A549 (cell line): Measurements from ENCODE around the gene MYO10. TPM values are rescaled to one million over a fixed set of nuclear protein-coding genes. Genes with fewer than 3 reads are reported as not detected.

Experiments used
- ATAC-seq, 2 experiments: fragments of 200-7000 bp in 1 of 2; fragments of >200 bp in 1 of 2; cut with Nextera tagmentation in 1 of 2; cut with Tn5 transposase in 1 of 2; 3 replicates each; pipeline versions ENCODE4 v1.8.0 to v1.9.1; 2018 to 2020; ENCODE audit warnings: mild to moderate bottlenecking in 1 of 2, moderate library complexity in 1 of 2
- CTCF ChIA-PET: fragments of 300-600 bp; sonication (Branson Sonifier 250); formaldehyde crosslinking; extraction: SDS; loops from one replicate; lab custom pipeline; 2021; ENCODE audit warnings: antibody characterized with exemption, inconsistent platforms; lab: Yijun Ruan, JAX
- POLR2A ChIA-PET: fragments of 350-600 bp; formaldehyde crosslinking; extraction: SDS; loops from one replicate; lab custom pipeline; 2021; ENCODE audit warnings: antibody characterized with exemption, inconsistent platforms; lab: Yijun Ruan, JAX
- DNase-seq, 2 experiments: peaks; one replicate each; pipeline versions ENCODE4 v3.0.0 to v3.0.0-alpha.2; 2011 to 2016; ENCODE audit warnings: low read depth in 1 of 2, low spot score in 1 of 2
- FAIRE-seq: peaks from 2 replicates; lab custom pipeline; 2011; peaks lifted over from hg19 to GRCh38; lab: Jason Lieb, UNC
- H3K27ac ChIP-seq, 2 experiments: fragments of >200 bp; sonication (Bioruptor Twin); formaldehyde crosslinking; 3 replicates each; pipeline ENCODE4 v1.5.1; 2016 to 2017
- H3K4me1 ChIP-seq: fragments of >200 bp; sonication (Bioruptor Twin); formaldehyde crosslinking; 3 replicates; pipeline ENCODE4 v1.6.1; 2016
- H3K4me2 ChIP-seq: fragments of >200 bp; sonication (Bioruptor Twin); formaldehyde crosslinking; 3 replicates; pipeline ENCODE4 v1.6.1; 2016
- H3K4me3 ChIP-seq: fragments of >200 bp; sonication (Bioruptor Twin); formaldehyde crosslinking; 3 replicates; pipeline ENCODE4 v1.5.1; 2016
- H3K9me3 ChIP-seq: fragments of >200 bp; sonication (Bioruptor Twin); formaldehyde crosslinking; 3 replicates; pipeline ENCODE4 v1.6.1; 2016
- ATOH8 ChIP-seq: fragments of 250-450 bp; sonication (Bioruptor Pico); IDR thresholded peaks from 2 replicates; pipeline ENCODE4 v1.5.0; 2020; ENCODE audit warnings: low read depth, mild to moderate bottlenecking, moderate library complexity
- BCL3 ChIP-seq: fragments of >200 bp; sonication (Bioruptor Twin); formaldehyde crosslinking; IDR thresholded peaks from 3 replicates; pipeline ENCODE4 v1.6.1; 2016
- CBX2 ChIP-seq: fragments of 200-600 bp; sonication (generic); IDR thresholded peaks from 2 replicates; pipeline ENCODE4 v1.6.1; 2016; ENCODE audit warnings: low read depth, mild to moderate bottlenecking, borderline replicate concordance
- CBX8 ChIP-seq: fragments of 200-600 bp; sonication (generic); IDR thresholded peaks from 2 replicates; pipeline ENCODE4 v1.6.1; 2016
- E2F6 ChIP-seq: IDR thresholded peaks from 2 replicates; pipeline ENCODE4 v1.6.1; 2012; ENCODE audit warnings: low read depth, borderline replicate concordance
- EP300 ChIP-seq, 2 experiments: fragments of >200 bp; sonication (Bioruptor Twin); formaldehyde crosslinking; IDR thresholded peaks; 2 replicates in 1 of 2; 3 replicates in 1 of 2; pipeline ENCODE4 v1.6.1; 2016 to 2017
- FOXS1 ChIP-seq: fragments of 250-450 bp; sonication (Bioruptor Pico); IDR thresholded peaks from 2 replicates; pipeline ENCODE4 v1.5.0; 2020; ENCODE audit warnings: mild to moderate bottlenecking, moderate library complexity
- HDAC2 ChIP-seq: fragments of 200-600 bp; sonication (generic); IDR thresholded peaks from 2 replicates; pipeline ENCODE4 v1.6.1; 2016
- HOXA7 ChIP-seq: fragments of 250-450 bp; sonication (Bioruptor Pico); IDR thresholded peaks from 2 replicates; pipeline ENCODE4 v1.5.0; 2020; ENCODE audit warnings: mild to moderate bottlenecking, moderate library complexity
- JUNB ChIP-seq: fragments of >200 bp; sonication (Bioruptor Twin); formaldehyde crosslinking; IDR thresholded peaks from 2 replicates; pipeline ENCODE4 v1.6.1; 2016
- KDM5A ChIP-seq: fragments of 200-600 bp; sonication (generic); IDR thresholded peaks from 2 replicates; pipeline ENCODE4 v1.6.1; 2016; ENCODE audit warnings: antibody characterized with exemption, mild to moderate bottlenecking
- MAZ ChIP-seq: fragments of 150-350 bp; IDR thresholded peaks from 2 replicates; pipeline ENCODE4 v1.6.1; 2014; ENCODE audit warnings: antibody characterized with exemption, low read depth, low read length, borderline replicate concordance
- MYC ChIP-seq: IDR thresholded peaks from 2 replicates; pipeline ENCODE4 v1.6.1; 2012; ENCODE audit warnings: mild to moderate bottlenecking, inconsistent platforms, low read length, improper control_type of control experiment, borderline replicate concordance
- NPAS2 ChIP-seq: fragments of 250-450 bp; sonication (Bioruptor Pico); IDR thresholded peaks from 2 replicates; pipeline ENCODE4 v1.8.0; 2022; ENCODE audit warnings: mild to moderate bottlenecking, moderate library complexity, borderline replicate concordance
- PHF8 ChIP-seq: fragments of 200-600 bp; sonication (generic); IDR thresholded peaks from 2 replicates; pipeline ENCODE4 v1.6.1; 2016; ENCODE audit warnings: low read depth, mild to moderate bottlenecking, antibody characterized with exemption, moderate library complexity, borderline replicate concordance
- POLR2A ChIP-seq: IDR thresholded peaks from 2 replicates; pipeline ENCODE4 v1.6.1; 2012; ENCODE audit warnings: mild to moderate bottlenecking, low read length
- POLR2AphosphoS2 ChIP-seq: conservative IDR thresholded peaks from 2 replicates; pipeline ENCODE4 v1.6.1; 2012; ENCODE audit warnings: low read length, improper control_type of control experiment, inconsistent platforms
- RCOR1 ChIP-seq: fragments of 150-350 bp; IDR thresholded peaks from 2 replicates; pipeline ENCODE4 v1.6.1; 2014; ENCODE audit warnings: antibody characterized with exemption, low read length, low read depth
- RFX5 ChIP-seq: fragments of 450-650 bp; IDR thresholded peaks from 2 replicates; pipeline ENCODE4 v1.7.1; 2014; ENCODE audit warnings: antibody characterized with exemption, mild to moderate bottlenecking, moderate library complexity
- TFCP2L1 ChIP-seq: fragments of 250-450 bp; sonication (Bioruptor Pico); IDR thresholded peaks from 2 replicates; pipeline ENCODE4 v1.5.0; 2021; ENCODE audit warnings: mild to moderate bottlenecking
- TP53 ChIP-seq: fragments of 250-450 bp; sonication (Bioruptor Pico); IDR thresholded peaks from 2 replicates; pipeline ENCODE4 v1.5.0; 2021; ENCODE audit warnings: mild to moderate bottlenecking, moderate library complexity
- ZC3H11A ChIP-seq: fragments of 450-650 bp; IDR thresholded peaks from 2 replicates; pipeline ENCODE4 v1.6.1; 2014; ENCODE audit warnings: antibody characterized with exemption, mild to moderate bottlenecking
- ZNF302 ChIP-seq: fragments of 250-450 bp; sonication (Bioruptor Pico); IDR thresholded peaks from 2 replicates; pipeline ENCODE4 v1.9.0; 2021; ENCODE audit warnings: inconsistent platforms, mild to moderate bottlenecking, moderate library complexity
- ZSCAN20 ChIP-seq: fragments of 250-450 bp; sonication (Bioruptor Pico); IDR thresholded peaks from 2 replicates; pipeline ENCODE4 v1.8.0; 2022; ENCODE audit warnings: mild to moderate bottlenecking, moderate library complexity
- WGBS: methylation state at CpG from one replicate; pipeline ENCODE4 v1.1.6; 2017; ENCODE audit errors: missing lambda C conversion rate; 5-methylcytosine and 5-hydroxymethylcytosine counted together
- polyA plus RNA-seq, 4 experiments: library from polyadenylated mRNA; depleted of rRNA in 3 of 4; stranded (reverse); fragments of >200 nt; fragmentation: RNase III in 1 of 4; extraction: RNeasy Plus Mini Kit Qiagen cat#74134 plus additional on column Dnase treatment in 1 of 4; gene quantifications; 2 replicates in 3 of 4; 3 replicates in 1 of 4; pipeline ENCODE4 v1.2.3, GENCODE V29; 2011 to 2017
- TF ChIP-seq, protein P1 (sequence below): IDR thresholded peaks from 2 replicates; pipeline ENCODE4 v1.6.1; 2012
- TF ChIP-seq, protein P2 (sequence below): IDR thresholded peaks from 2 replicates; pipeline ENCODE4 v1.6.1; 2012

Gene MYO10
- polyA plus RNA-seq, 2 of the 4 experiments (the other 2 are of a cell fraction): 68.0 to 68.5 TPM

DNA sequence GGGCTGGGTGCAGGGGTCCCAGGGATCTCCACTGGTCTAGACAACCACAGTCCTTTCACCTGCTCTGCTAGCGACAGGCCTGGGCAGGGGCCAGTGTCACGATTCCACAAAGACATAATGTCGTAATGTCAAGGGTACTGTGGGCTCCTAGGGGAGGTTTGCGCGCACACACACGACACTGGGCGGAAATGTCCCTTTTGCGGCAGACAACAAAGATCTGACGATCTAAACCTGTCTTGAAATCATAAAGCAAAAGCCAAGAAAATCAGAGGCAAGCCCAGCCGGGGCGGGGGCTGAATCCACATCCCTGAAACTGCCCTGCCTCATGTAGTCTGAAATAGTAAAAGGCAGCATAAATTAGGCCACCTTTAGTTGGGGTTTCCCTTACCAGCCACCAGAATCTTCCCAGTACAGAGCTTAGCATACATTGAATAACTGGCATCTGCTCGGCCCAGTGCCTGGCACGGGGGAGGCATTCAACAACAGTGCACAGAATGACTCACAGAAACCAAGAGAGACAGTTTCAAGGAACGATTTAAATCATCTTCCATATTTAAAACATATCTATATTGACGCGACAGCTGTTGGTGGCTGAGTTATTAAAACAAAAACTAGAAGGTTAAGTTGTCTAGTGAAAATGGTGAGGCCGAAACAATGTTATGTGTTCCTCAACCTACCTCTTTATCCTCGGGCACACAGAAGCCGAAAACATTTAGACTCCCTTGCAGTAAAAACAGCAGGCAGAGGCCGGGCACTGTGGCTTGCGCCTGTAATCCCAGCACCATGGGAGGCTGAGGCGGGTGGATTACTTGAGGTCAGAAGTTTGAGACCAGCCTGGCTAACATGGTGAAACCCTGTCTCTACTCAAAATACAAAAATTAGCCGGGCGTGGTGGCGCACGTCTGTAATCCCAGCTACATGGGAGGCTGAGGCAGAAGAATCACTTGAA is 151.0 kb downstream of the MYO10 start:
- H3K4me1 ChIP-seq: peaks cover 30% of the 10 kb centered on the region
- 89% methylated on average over 26 of the region's 26 CpGs for WGBS
- TF ChIP-seq HDAC2: no peak
- TF ChIP-seq MAZ: no peak
- TF ChIP-seq FOXS1 (CRISPR knock-in tag): no peak
- no peak for TF ChIP-seq TP53 (CRISPR knock-in tag)
- no peak for TF ChIP-seq RFX5
- TF ChIP-seq EP300 (IDR thresholded peaks at IDR 0.05): no peak
- no peak for TF ChIP-seq ZSCAN20 (CRISPR knock-in tag)
- TF ChIP-seq ZNF302: no peak
- no peak for TF ChIP-seq RCOR1
- no peak for TF ChIP-seq BCL3
- no peak for TF ChIP-seq CBX2
- no peak for TF ChIP-seq POLR2AphosphoS2
- H3K4me3 ChIP-seq: no peak overlapping the region
- CTCF ChIA-PET: interaction anchor here (1.0 to 3.1 kb wide), 2 partner anchors 405 kb away, joined by 8 to 18 read pairs; no protein-coding TSS in a partner anchor
- DNase-seq (no peak), ATAC-seq (peak in 1 of 2 experiments; percentile 27; a peak in 1 of 6 replicates), FAIRE-seq (no peak)
- H3K9me3 ChIP-seq: no peaks in the 10 kb centered on the region
- H3K27ac ChIP-seq: no peak overlapping the region
- POLR2A ChIA-PET: no interaction called here
- H3K4me2 ChIP-seq: no peak overlapping the region

DNA sequence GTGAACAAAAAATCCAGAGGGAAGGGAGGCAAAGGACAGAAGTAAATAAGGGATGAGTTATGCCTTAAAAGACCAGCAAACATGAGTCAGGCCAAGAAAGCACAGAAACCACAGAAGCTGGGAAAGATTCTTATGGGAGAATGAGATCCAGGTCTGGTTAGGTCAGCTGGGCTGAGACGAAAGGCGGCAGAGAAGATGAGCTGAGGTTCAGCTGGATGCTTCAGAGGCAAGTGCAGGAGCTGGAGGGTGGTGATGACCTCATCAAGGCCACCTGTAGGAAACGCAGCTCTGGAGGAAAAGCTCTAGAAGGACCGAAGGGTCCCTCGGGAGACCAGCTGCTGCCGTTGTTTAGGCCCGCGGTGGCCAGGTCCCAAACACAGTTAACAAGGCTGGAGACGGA is 152.0 kb downstream of the MYO10 start:
- Histone ChIP-seq H3K9me3 (no peaks in the 10 kb centered on the region), H3K4me3 (no peak overlapping the region), H3K4me1 (peaks cover 30% of the 10 kb centered on the region), H3K4me2 (no peak overlapping the region), H3K27ac (no peak overlapping the region)
- ATAC-seq: no peak; a peak in 1 of 6 replicates
- no peak for DNase-seq
- CTCF ChIA-PET: interaction anchor here (0.9 to 1.6 kb wide), 8 partner anchors 9 to 406 kb away, joined by 3 to 16 read pairs (median 6); no protein-coding TSS in a partner anchor
- WGBS: 92% methylated on average over 9 of the region's 9 CpGs
- TF ChIP-seq ATOH8 (CRISPR knock-in tag) (no peak), ZNF302 (no peak), CBX8 (no peak), TFCP2L1 (CRISPR knock-in tag) (no peak), CBX2 (no peak)
- TF ChIP-seq, protein P1, sequence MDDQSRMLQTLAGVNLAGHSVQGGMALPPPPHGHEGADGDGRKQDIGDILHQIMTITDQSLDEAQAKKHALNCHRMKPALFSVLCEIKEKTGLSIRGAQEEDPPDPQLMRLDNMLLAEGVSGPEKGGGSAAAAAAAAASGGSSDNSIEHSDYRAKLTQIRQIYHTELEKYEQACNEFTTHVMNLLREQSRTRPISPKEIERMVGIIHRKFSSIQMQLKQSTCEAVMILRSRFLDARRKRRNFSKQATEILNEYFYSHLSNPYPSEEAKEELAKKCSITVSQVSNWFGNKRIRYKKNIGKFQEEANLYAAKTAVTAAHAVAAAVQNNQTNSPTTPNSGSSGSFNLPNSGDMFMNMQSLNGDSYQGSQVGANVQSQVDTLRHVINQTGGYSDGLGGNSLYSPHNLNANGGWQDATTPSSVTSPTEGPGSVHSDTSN: no peak
- FAIRE-seq: no peak
- POLR2A ChIA-PET: no interaction called here

- TF ChIP-seq RCOR1 (no peak), ZC3H11A (no peak), KDM5A (no peak), NPAS2 (no peak), CBX8 (no peak), HOXA7 (CRISPR knock-in tag) (no peak), E2F6 (no peak), RFX5 (no peak), POLR2A (no peak), TP53 (CRISPR knock-in tag) (no peak), HDAC2 (no peak), ATOH8 (CRISPR knock-in tag) (no peak), JUNB (no peak), PHF8 (no peak), EP300 (IDR thresholded peaks at IDR 0.05) (no peak), MYC (no peak)
- TF ChIP-seq, protein P2, sequence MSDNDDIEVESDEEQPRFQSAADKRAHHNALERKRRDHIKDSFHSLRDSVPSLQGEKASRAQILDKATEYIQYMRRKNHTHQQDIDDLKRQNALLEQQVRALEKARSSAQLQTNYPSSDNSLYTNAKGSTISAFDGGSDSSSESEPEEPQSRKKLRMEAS: no peak
- peaks cover 23% of the 10 kb centered on the region for H3K4me1 ChIP-seq
- WGBS: 91% methylated on average over 12 of the region's 12 CpGs
- CTCF ChIA-PET: interaction anchor here (0.7 to 3.1 kb wide), 2 partner anchors 351 to 408 kb away, joined by 3 to 14 read pairs; no protein-coding TSS in a partner anchor
- ATAC-seq: no peak
- DNase-seq: no peak
- POLR2A ChIA-PET: no interaction called here
- no peak overlapping the region for H3K4me3 ChIP-seq
- H3K9me3 ChIP-seq: no peaks in the 10 kb centered on the region
- no peak for FAIRE-seq
- no peak overlapping the region for H3K27ac ChIP-seq
- no peak overlapping the region for H3K4me2 ChIP-seq
Observed at GRCh38 chr5:16781828-16782626, 154.1 kb downstream of the MYO10 start.
